H1 (cell line): ENCODE measurements around the gene MVD. TPM values are rescaled to one million over a fixed set of nuclear protein-coding genes. Genes with fewer than 3 reads are reported as not detected.

Source experiments
- CTCF ChIA-PET: fragments of 300-600 bp; sonication (Branson Sonifier 250); formaldehyde crosslinking; loops from one replicate; lab custom pipeline; 2021; ENCODE audit not compliant: partially characterized antibody; lab: Charles Lee
- POLR2A ChIA-PET: fragments of 300-600 bp; sonication (Branson Sonifier 250); formaldehyde crosslinking; loops from one replicate; lab custom pipeline; 2021; ENCODE audit warnings: inconsistent platforms; ENCODE audit not compliant: partially characterized antibody; lab: Charles Lee
- DNase-seq, 2 experiments: peaks; one replicate each; pipeline versions ENCODE4 v3.0.0 to v3.0.0-alpha.2; 2010 to 2022; ENCODE audit warnings: low spot score in 2 of 2, low read depth in 1 of 2, mixed read lengths in 1 of 2
- FAIRE-seq: peaks from 2 replicates; lab custom pipeline; 2011; peaks lifted over from hg19 to GRCh38; lab: Jason Lieb, UNC
- H2AFZ ChIP-seq: 2 replicates; pipeline ENCODE4 v1.8.1; 2012; ENCODE audit warnings: low read length, inconsistent platforms
- H2AK5ac ChIP-seq: 2 replicates; pipeline ENCODE4 v1.6.1; 2013; ENCODE audit warnings: low read depth, low read length
- H2BK120ac ChIP-seq: replicated peaks from 2 replicates; pipeline ENCODE3; 2013; ENCODE audit warnings: low read depth, low read length, inconsistent platforms
- H2BK12ac ChIP-seq: 2 replicates; pipeline ENCODE4 v1.6.1; 2013; ENCODE audit warnings: low read depth, low read length
- H2BK15ac ChIP-seq: 2 replicates; pipeline ENCODE4 v1.6.1; 2013; ENCODE audit warnings: low read length
- H2BK20ac ChIP-seq: 2 replicates; pipeline ENCODE4 v1.6.1; 2013; ENCODE audit warnings: low read length
- H2BK5ac ChIP-seq: 2 replicates; pipeline ENCODE4 v1.6.1; 2013; ENCODE audit warnings: low read depth, low read length
- H3K14ac ChIP-seq: 2 replicates; pipeline ENCODE4 v1.6.1; 2013; ENCODE audit warnings: inconsistent platforms; ENCODE audit not compliant: insufficient read length
- H3K18ac ChIP-seq: 2 replicates; pipeline ENCODE4 v1.6.1; 2013; ENCODE audit warnings: low read length; ENCODE audit errors: extremely low read depth
- H3K23ac ChIP-seq: 2 replicates; pipeline ENCODE4 v1.6.1; 2013; ENCODE audit warnings: inconsistent platforms; ENCODE audit not compliant: insufficient read length
- H3K23me2 ChIP-seq: 2 replicates; pipeline ENCODE4 v1.6.1; 2013; ENCODE audit warnings: low read depth, low read length
- H3K27ac ChIP-seq: 2 replicates; pipeline ENCODE4 v1.6.1; 2011; ENCODE audit warnings: low read depth, low read length, inconsistent platforms
- H3K27me3 ChIP-seq, 4 experiments: replicated peaks in 1 of 4; 1 replicate in 1 of 4; 2 replicates in 3 of 4; pipeline versions ENCODE4 v1.6.1 to v1.8.1; 2011 to 2013; ENCODE audit warnings: low read length in 3 of 4, mild to moderate bottlenecking in 3 of 4, inconsistent platforms in 2 of 4, mixed read lengths in 2 of 4, moderate library complexity in 1 of 4; ENCODE audit not compliant: control insufficient read depth in 3 of 4, insufficient read depth in 3 of 4; ENCODE audit errors: extremely low read depth in 1 of 4
- H3K36me3 ChIP-seq, 4 experiments: 2 replicates each; pipeline versions ENCODE4 v1.6.1 to v1.8.1; 2011 to 2013; ENCODE audit warnings: mild to moderate bottlenecking in 4 of 4, low read length in 3 of 4, moderate library complexity in 2 of 4, control low read depth in 1 of 4, inconsistent platforms in 1 of 4; ENCODE audit not compliant: insufficient read depth in 4 of 4, control insufficient read depth in 2 of 4
- H3K4ac ChIP-seq: replicated peaks from 2 replicates; pipeline ENCODE3; 2013; ENCODE audit warnings: low read length, low read depth, mixed read lengths, inconsistent platforms; ENCODE audit not compliant: insufficient read length
- H3K4me1 ChIP-seq, 4 experiments: replicated peaks in 1 of 4; 1 replicate in 1 of 4; 2 replicates in 3 of 4; pipeline versions ENCODE4 v1.6.1 to v1.8.1; 2011 to 2013; ENCODE audit warnings: low read length in 3 of 4, inconsistent platforms in 2 of 4, mixed read lengths in 1 of 4; ENCODE audit not compliant: insufficient read depth in 4 of 4, control insufficient read depth in 3 of 4
- H3K4me2 ChIP-seq, 2 experiments: 2 replicates each; pipeline versions ENCODE4 v1.6.1 to v1.8.1; 2011 to 2013; ENCODE audit warnings: low read depth in 2 of 2, low read length in 2 of 2, control low read depth in 1 of 2, inconsistent platforms in 1 of 2, mild to moderate bottlenecking in 1 of 2; ENCODE audit not compliant: insufficient read depth in 1 of 2
- H3K4me3 ChIP-seq, 4 experiments: fragments of 200-600, 300-600 bp in 1 of 4; sonication (generic), shearing (Covaris generic), sonication (Bioruptor Twin) in 1 of 4; 2 replicates each; pipeline versions ENCODE4 v1.5.1 to v1.8.1; 2011 to 2016; ENCODE audit warnings: low read length in 4 of 4, low read depth in 3 of 4, control low read depth in 2 of 4, inconsistent platforms in 2 of 4, mild to moderate bottlenecking in 2 of 4, mixed read lengths in 1 of 4, moderate library complexity in 1 of 4; ENCODE audit not compliant: insufficient read depth in 2 of 4; ENCODE audit errors: extremely low read depth in 1 of 4
- H3K56ac ChIP-seq: replicated peaks from 2 replicates; pipeline ENCODE3; 2013; ENCODE audit warnings: low read depth, mild to moderate bottlenecking, mixed read lengths, low read length, inconsistent platforms; ENCODE audit not compliant: insufficient read length
- H3K79me1 ChIP-seq: 2 replicates; pipeline ENCODE4 v1.6.1; 2013; ENCODE audit warnings: low read depth, low read length, control low read depth
- H3K79me2 ChIP-seq, 2 experiments: 2 replicates each; pipeline versions ENCODE4 v1.6.1 to v1.8.1; 2012 to 2013; ENCODE audit warnings: low read length in 2 of 2, mild to moderate bottlenecking in 2 of 2, inconsistent platforms in 1 of 2; ENCODE audit not compliant: insufficient read depth in 2 of 2, control insufficient read depth in 1 of 2
- H3K9ac ChIP-seq, 4 experiments: replicated peaks in 1 of 4; 1 replicate in 1 of 4; 2 replicates in 3 of 4; pipeline versions ENCODE4 v1.6.1 to v1.8.1; 2011 to 2013; ENCODE audit warnings: low read depth in 3 of 4, low read length in 3 of 4, control low read depth in 2 of 4, mild to moderate bottlenecking in 2 of 4, moderate library complexity in 2 of 4, inconsistent platforms in 1 of 4; ENCODE audit errors: extremely low read depth in 1 of 4
- H3K9me3 ChIP-seq, 2 experiments: 2 replicates each; pipeline versions ENCODE4 v1.6.1 to v1.8.1; 2012 to 2013; ENCODE audit warnings: mild to moderate bottlenecking in 2 of 2, moderate library complexity in 2 of 2, control low read depth in 1 of 2, inconsistent platforms in 1 of 2, low read depth in 1 of 2, low read length in 1 of 2, mixed read lengths in 1 of 2; ENCODE audit not compliant: insufficient read depth in 2 of 2
- H4K20me1 ChIP-seq, 2 experiments: replicated peaks in 1 of 2; 2 replicates each; pipeline versions ENCODE3 to v1.8.1; 2011 to 2013; ENCODE audit warnings: inconsistent platforms in 2 of 2, low read length in 2 of 2, mild to moderate bottlenecking in 1 of 2; ENCODE audit not compliant: insufficient read depth in 2 of 2, control insufficient read depth in 1 of 2
- H4K5ac ChIP-seq: 2 replicates; pipeline ENCODE4 v1.6.1; 2013; ENCODE audit warnings: low read length, low read depth, mixed read lengths, inconsistent platforms; ENCODE audit not compliant: insufficient read length
- H4K8ac ChIP-seq: 2 replicates; pipeline ENCODE4 v1.8.0; 2013; ENCODE audit warnings: mild to moderate bottlenecking, moderate library complexity, low read length, inconsistent platforms; ENCODE audit not compliant: insufficient read depth; ENCODE audit errors: extremely low read depth
- H4K91ac ChIP-seq: replicated peaks from 2 replicates; pipeline ENCODE3; 2013; ENCODE audit warnings: low read length, mixed read lengths, inconsistent platforms; ENCODE audit not compliant: insufficient read length
- CTBP2 ChIP-seq: IDR thresholded peaks from 2 replicates; pipeline ENCODE4 v1.7.0; 2011; ENCODE audit warnings: borderline replicate concordance, mild to moderate bottlenecking, moderate library complexity, mixed read lengths, low read length; ENCODE audit not compliant: insufficient read depth, insufficient read length
- FOSL1 ChIP-seq: IDR thresholded peaks from 2 replicates; pipeline ENCODE4 v1.6.1; 2011; ENCODE audit warnings: mild to moderate bottlenecking, low read depth, low read length, moderate library complexity; ENCODE audit not compliant: insufficient read depth
- HDAC2 ChIP-seq, 2 experiments: fragments of 300-600 bp in 1 of 2; sonication (generic) in 1 of 2; IDR thresholded peaks; 2 replicates each; pipeline ENCODE4 v1.6.1; 2011 to 2012; ENCODE audit warnings: low read depth in 2 of 2, low read length in 2 of 2, mild to moderate bottlenecking in 2 of 2, moderate library complexity in 2 of 2, borderline replicate concordance in 1 of 2, inconsistent platforms in 1 of 2
- KDM5A ChIP-seq: fragments of 200-600 bp; IDR thresholded peaks from 2 replicates; pipeline ENCODE4 v1.7.1; 2012; ENCODE audit warnings: mild to moderate bottlenecking, low read length, inconsistent platforms, mixed read lengths
- RBBP5 ChIP-seq: IDR thresholded peaks from 2 replicates; pipeline ENCODE4 v1.7.1; 2012; ENCODE audit warnings: low read depth, mild to moderate bottlenecking, inconsistent platforms, low read length, moderate library complexity, borderline replicate concordance
- TBP ChIP-seq: IDR thresholded peaks from 2 replicates; pipeline ENCODE4 v1.6.1; 2011; ENCODE audit warnings: low read depth, low read length, improper control_type of control experiment
- ZNF274 ChIP-seq: IDR thresholded peaks from 2 replicates; pipeline ENCODE4 v1.7.0; 2012; ENCODE audit warnings: low read length, borderline replicate concordance; ENCODE audit errors: extremely low read depth
- WGBS, 2 experiments: shearing (Covaris generic) in 1 of 2; methylation state at CpG; one replicate each; pipeline versions ENCODE4 v1.1.6 to v1.1.7; 2013 to 2015; ENCODE audit warnings: low lambda C conversion rate in 2 of 2, mixed read lengths in 2 of 2, inconsistent platforms in 1 of 2, low coverage in 1 of 2, missing lambda C conversion rate in 1 of 2; ENCODE audit not compliant: insufficient replicate concordance in 2 of 2, insufficient coverage in 1 of 2, insufficient read length in 1 of 2; ENCODE audit errors: extremely low coverage in 1 of 2, missing lambda C conversion rate in 1 of 2; 5-methylcytosine and 5-hydroxymethylcytosine counted together
- polyA plus RNA-seq, 7 experiments: library from polyadenylated mRNA; depleted of rRNA in 3 of 7; stranded (reverse) in 5 of 7; unstranded in 2 of 7; fragments of >200 nt in 5 of 7; fragments of 200-250 nt in 2 of 7; gene quantifications; 1 replicate in 5 of 7; 2 replicates in 1 of 7; 4 replicates in 1 of 7; pipeline versions ENCODE4 v1.2.1 to v1.2.3, GENCODE V29; 2011 to 2013; ENCODE audit warnings: missing spikeins in 2 of 7, mixed read lengths in 2 of 7
- total RNA-seq: library from RNA; stranded (reverse); fragmentation: NEBNext Ultra II Directional; extraction: Animal tissue kit (Norgen Biotek cat#: 25700); gene quantifications from 2 replicates; pipeline ENCODE4 v1.2.1, GENCODE V29; 2021
- TF ChIP-seq, protein P1 (sequence below): IDR thresholded peaks from 2 replicates; pipeline ENCODE4 v1.6.1; 2012; ENCODE audit warnings: low read length, inconsistent platforms
- TF ChIP-seq, protein P2 (sequence below): IDR thresholded peaks from 2 replicates; pipeline ENCODE4 v1.6.1; 2012; ENCODE audit warnings: inconsistent platforms

Gene MVD
- total and polyA plus RNA-seq, 2 of the 8 experiments (the other 6 are each of a cell fraction or from before 2014, with no cell fraction given), result 47.2 to 77.3 TPM

- CTCF ChIA-PET, result interaction anchor here (1.7 to 9.7 kb wide), 2 partner anchors 10 to 13 kb away, joined by 4 to 87 read pairs; partner anchors contain the start of gene SNAI3
These were observed 13.8 kb upstream of the MVD start for GRCh38 chr16:88676502-88677242.

More at GRCh38 chr16:88676502-88677242, 13.8 kb upstream of the MVD start:
- TF ChIP-seq, protein P1, sequence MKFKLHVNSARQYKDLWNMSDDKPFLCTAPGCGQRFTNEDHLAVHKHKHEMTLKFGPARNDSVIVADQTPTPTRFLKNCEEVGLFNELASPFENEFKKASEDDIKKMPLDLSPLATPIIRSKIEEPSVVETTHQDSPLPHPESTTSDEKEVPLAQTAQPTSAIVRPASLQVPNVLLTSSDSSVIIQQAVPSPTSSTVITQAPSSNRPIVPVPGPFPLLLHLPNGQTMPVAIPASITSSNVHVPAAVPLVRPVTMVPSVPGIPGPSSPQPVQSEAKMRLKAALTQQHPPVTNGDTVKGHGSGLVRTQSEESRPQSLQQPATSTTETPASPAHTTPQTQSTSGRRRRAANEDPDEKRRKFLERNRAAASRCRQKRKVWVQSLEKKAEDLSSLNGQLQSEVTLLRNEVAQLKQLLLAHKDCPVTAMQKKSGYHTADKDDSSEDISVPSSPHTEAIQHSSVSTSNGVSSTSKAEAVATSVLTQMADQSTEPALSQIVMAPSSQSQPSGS, result no peak
- TF ChIP-seq KDM5A (no peak), ZNF274 (no peak), TBP (no peak), FOSL1 (no peak), RBBP5 (no peak), CTBP2 (no peak), HDAC2 (IDR thresholded peaks at IDR 0.05; ENCODE audit: borderline replicate concordance in 1 of 2, low read depth in 2 of 2, low read length in 2 of 2) (no peak)
- TF ChIP-seq, protein P2, sequence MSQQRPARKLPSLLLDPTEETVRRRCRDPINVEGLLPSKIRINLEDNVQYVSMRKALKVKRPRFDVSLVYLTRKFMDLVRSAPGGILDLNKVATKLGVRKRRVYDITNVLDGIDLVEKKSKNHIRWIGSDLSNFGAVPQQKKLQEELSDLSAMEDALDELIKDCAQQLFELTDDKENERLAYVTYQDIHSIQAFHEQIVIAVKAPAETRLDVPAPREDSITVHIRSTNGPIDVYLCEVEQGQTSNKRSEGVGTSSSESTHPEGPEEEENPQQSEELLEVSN, result no peak
- Histone ChIP-seq H3K4ac (no peak overlapping the region), H3K9me3 (no peaks in the 10 kb centered on the region), H2AFZ (no peak overlapping the region), H2BK15ac (no peak overlapping the region), H3K79me2 (no peaks in the 10 kb centered on the region), H3K23ac (no peak overlapping the region), H3K14ac (no peak overlapping the region), H4K5ac (no peak overlapping the region), H3K27ac (no peak overlapping the region), H3K56ac (no peak overlapping the region), H4K91ac (no peak overlapping the region), H2BK20ac (no peak overlapping the region), H3K23me2 (no peaks in the 10 kb centered on the region), H3K36me3 (no peaks in the 10 kb centered on the region), H3K4me3 (no peak overlapping the region), H3K9ac (no peak overlapping the region), H3K4me2 (no peak overlapping the region), H2AK5ac (no peak overlapping the region), H2BK5ac (peak overlapping the region; percentile 35; the same call in 1 of the 2 replicates), H4K8ac (no peak overlapping the region), H2BK120ac (no peak overlapping the region), H3K18ac (no peak overlapping the region), H3K27me3 (no peaks in the 10 kb centered on the region), H3K79me1 (no peaks in the 10 kb centered on the region), H2BK12ac (no peak overlapping the region), H4K20me1 (peaks cover 0 to 1% of the 10 kb centered on the region in 2 experiments), H3K4me1 (peaks cover 0 to 5% (median 3%) of the 10 kb centered on the region in 4 experiments; a peak in 4 of 7 replicates)
- 91% methylated on average over 18 of the region's 22 CpGs; no CpG with 5 or more reads in 1 of the 2 experiments for WGBS, 2 experiments
- DNase-seq (no peak), FAIRE-seq (no peak)
- POLR2A ChIA-PET, result interaction anchor here (1.0 to 1.9 kb wide), 3 partner anchors 10 to 60 kb away, joined by 3 to 8 read pairs (median 3); no protein-coding TSS in a partner anchor
